NCI-H1105 treated with DMSO at 0.1 percent for 48 hours (cell line): ENCODE measurements around the gene DCAF6.

Experiments
- DNase-seq: peaks from one replicate; lab custom pipeline; 2025; lab: John Stamatoyannopoulos, UW

The DCAF6 gene

DNA sequence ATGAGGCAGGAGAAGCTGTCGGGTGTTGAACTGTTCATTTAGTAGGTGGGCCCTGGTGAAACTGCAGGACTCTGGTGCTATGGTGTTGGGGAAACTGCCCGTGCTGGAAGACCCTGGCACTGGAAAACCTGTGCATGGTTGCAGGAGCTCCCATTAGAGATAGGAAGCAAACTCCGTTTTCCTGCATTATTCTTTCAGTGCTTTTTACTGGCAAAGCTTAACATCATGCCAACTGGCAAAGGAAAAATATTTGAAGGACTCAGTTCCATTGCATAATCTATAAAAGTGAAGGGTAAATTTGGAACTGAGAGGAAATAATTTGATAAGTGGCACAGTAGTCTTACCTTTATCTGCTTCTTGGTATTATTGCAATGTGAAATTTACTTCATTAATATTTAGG lies 32.1 kb downstream of the DCAF6 start:
- no peak for DNase-seq

DNA sequence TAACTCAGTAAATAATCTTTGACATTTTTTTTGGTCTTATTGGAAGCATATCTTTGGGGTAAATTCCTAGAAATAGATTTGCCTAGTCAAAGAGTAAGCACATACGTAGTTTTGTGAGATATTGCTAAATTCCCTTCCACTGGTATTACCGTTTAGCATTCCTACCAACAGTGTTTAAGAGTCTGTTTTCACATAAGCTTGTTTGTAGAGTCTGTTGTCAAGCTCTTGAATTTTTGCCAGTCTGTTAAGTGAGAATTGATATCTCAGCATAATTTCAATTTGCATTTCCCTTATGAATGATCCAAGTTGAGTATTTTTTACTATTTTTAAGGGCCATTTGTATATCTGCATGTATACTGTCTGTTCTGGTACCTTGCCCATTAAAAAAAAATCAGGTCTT lies 37.3 kb downstream of the DCAF6 start:
- no peak for DNase-seq

DNA sequence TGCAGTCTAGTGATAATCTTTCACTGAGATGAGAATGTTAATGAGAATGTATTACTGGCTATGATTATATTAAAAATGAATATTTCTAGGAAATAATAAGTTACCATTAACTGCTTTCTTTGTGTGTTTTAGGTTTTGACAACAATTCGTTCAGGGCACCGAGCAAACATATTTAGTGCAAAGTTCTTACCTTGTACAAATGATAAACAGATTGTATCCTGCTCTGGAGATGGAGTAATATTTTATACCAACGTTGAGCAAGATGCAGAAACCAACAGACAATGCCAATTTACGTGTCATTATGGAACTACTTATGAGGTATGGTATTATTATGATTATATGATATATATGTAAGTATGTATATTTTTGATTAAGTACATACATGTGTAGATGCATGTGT lies 38.2 kb downstream of the DCAF6 start:
- no peak for DNase-seq

DNA sequence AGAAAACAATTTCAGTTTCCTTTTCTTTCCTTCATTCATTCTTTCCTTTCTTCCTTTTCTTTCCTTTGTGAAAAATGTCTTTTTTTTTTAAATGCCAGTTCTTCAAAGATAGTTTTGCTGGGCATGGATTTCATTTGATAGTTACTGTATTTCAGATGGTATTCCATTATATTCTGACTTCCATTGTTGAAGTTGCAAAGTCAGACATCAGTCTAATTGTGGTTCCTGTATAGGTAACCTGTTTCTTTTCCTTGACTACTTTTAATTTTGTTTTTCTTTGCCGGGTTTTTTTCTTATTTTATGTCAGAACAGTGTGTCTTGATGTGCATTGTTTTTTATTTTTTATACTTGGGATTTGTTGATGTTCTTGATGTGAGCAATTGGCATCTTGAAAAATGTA lies 40.8 kb downstream of the DCAF6 start:
- no peak for DNase-seq

DNA sequence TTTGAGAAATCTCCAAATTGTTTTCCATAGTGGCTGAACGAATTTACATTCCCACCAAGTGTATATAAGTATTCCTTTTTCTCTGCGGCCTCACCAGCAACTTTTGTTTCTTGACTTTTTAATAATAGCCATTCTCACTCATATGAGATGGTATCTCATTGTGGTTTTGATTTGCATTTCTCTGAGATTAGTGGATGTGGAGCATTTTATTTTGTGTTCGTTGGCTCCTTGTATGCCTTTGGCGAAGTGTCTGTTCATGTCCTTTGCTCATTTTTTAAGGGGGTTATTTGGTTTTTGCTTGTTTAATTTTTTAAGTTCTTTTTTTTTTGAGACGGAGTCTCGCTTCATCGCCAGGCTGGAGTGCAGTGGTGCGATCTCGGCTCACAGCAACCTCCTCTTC lies 45.5 kb downstream of the DCAF6 start:
- no peak for DNase-seq

DNA sequence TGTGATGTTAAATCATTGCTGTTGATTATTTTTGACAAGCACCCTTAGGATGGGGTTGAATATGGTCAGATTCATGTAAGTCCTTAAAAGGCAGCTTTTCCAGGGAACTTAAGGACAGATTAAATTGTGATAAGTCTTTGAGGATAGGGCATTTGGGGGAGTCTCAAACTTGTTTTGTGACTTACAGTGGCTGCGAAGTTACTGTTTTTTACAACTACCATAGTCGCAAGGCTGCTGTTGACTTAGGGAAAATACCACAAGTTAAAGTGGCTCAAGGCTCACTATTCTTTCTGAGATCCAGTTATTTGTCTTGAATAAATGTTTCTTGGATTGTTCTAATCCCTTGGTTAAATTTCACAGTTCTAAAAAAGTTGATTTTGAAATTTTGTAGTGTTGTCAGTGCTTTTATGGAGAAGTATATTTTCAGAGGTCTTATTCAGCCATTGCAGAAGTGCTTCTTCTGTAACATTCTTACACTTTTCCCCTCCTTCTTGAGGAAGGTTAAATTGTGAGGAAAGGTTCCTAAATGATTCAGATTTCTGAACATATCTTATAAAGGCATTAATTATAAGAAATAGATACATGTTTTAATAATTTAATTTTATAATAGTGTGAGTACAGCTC lies 47.4 kb downstream of the DCAF6 start:
- no peak for DNase-seq

DNA sequence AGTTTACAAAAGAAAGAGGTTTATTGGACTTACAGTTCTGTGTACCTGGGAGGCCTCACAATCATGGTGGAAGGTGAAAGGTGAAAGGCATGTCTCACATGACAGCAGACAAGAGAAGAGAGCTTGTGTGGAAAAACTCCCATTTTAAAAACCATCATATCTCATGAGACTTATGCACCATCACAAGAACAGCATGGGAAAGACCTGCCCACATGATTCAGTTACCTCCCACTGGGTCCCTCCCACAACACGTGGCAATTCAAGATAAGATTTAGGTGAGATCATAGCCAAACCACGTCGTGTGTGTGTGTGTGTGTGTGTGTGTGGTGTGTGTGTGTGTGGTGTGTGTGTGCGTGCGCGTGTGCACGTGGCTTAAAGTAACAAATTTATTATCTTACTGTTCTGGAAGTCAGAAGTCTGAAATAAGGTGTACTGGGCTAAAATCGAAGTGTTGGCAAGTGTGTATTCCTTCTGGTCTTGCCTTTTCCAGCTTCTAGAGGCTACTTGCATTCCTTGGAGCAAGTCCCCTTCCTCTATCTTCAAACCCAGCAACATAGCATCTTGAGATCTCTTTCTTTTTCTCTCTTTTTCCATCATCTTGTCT lies 48.5 kb downstream of the DCAF6 start:
- no peak for DNase-seq

DNA sequence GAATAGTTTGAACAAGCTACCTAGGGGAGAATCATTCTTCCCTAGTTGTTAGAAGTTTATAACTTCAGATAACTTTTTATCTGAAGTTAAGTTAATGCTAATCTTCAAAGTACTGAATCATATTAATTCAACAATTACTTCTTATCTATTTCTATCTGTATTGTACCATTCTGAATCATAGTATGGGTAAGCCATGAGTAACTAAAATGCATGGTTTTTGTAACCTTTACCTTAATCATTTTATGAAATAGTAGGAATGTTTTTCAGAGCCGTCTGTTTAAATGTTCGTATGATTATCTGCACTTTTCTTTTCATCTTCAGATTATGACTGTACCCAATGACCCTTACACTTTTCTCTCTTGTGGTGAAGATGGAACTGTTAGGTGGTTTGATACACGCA lies 50.7 kb downstream of the DCAF6 start:
- no peak for DNase-seq

DNA sequence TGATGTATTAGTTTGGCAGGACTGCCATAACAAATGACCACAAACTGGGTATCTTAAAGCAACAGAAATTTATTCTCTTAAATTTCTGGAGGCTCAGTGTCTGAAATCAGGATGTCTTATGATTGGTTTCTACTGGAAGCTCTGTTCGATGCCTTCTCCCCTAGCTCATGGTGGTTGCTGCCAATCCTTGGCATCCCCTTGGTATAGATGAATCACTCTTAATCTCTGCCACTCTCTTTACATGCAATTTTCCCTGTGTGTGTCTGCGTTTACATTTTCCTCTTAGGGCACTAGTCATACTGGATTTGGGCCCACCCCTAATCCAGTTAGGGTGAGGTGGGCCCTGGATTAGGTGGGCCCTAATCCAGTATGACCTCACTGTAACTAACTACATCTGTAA lies 55.1 kb downstream of the DCAF6 start:
- DNase-seq: no peak

DNA sequence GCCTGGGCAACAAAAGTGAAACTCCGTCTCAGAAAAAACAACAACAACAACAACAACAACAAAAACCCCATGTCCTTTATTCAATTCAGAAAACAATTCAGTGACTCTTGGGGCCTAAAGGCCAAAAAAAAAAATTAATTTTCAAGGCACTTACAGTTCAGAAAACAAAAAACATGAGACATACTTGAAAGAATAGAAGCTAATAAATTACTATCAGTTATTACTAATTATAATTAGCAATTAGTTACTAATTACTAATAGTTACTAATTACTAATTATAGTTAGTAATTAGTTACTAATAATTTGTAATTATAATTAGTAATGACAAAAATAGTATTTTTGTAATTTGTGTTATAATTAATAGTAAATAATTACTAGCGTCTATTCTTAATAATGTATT lies 57.2 kb downstream of the DCAF6 start:
- no peak for DNase-seq

DNA sequence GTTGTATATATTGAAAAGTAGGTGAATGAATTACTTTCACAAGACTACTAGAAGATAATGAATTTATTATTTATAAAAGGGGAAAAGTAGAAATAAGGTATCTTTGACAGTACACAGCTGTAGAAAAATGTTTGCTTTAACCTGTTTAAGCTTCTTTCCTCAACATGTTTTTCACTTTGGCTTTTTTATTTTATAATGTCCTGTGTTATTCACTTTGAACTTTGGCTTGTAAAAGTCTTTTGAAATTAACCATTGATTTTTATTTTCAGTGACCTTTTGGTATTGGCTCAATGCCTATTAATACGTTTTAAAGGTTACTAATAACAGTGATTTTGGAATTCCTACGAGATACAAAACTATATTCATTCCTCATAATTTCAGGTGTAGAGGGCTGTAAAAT lies 58.1 kb downstream of the DCAF6 start:
- DNase-seq: no peak

DNA sequence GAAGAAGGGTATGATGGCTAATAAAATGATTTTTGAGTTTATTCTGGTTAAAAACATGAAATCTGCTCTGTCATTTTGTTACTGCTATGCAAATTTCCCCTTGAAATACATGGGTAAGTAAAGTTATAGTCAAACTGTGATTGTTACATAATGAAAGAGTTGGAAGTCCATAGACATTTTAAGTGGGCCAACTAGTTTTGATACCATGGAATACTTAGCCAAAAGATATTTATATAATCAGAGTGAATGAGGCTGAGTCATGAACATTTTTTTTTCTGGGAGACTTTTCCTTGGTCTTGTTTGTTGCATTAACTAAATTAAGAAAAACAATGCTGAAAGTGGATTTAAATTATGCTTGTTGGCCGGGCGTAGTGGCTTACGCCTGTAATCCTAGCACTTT lies 58.6 kb downstream of the DCAF6 start:
- no peak for DNase-seq

DNA sequence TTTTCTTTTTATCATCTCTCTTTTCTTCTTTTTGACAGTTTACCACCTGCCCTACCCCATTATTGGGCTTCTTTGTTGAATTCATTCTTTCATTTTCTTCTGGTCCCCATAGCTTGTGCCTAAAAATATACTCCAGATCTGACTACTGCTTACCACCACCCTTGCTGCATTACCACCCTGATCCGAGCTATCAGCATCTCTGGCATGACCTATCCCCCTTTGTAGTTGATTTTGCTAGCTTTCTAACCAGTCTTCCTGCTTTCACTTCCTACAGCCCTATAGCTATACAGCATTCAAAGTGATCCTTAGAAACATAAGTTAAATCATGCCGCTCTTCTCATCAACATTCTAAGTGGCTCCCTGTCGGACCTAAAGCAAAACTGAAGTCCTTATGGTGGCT lies 59.8 kb downstream of the DCAF6 start:
- DNase-seq: no peak

DNA sequence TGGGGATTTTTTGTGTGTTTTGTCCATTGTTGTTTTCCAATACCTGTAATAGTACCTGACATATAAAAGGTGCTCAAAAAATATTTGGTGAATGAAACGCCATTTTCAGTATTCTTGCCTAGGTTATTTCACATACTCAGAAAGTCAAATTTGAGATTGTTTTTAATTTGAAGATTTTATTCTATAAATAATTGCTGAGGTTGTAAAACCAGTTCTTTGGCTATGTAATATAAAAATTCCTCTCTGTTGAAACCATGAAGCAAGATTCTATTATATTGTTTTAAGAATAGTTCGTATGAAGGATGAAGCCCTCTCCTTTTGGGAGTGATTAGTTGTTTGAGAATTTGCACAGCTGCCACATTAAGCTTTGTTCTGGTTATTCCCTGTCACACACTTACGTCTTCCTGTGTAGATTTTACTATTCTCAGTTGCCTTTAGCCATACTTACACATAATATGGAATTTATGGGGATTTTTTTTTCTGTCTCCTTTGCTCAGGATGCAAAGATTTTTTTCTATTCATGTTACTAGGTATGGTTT lies 60.6 kb downstream of the DCAF6 start:
- no peak for DNase-seq

DNA sequence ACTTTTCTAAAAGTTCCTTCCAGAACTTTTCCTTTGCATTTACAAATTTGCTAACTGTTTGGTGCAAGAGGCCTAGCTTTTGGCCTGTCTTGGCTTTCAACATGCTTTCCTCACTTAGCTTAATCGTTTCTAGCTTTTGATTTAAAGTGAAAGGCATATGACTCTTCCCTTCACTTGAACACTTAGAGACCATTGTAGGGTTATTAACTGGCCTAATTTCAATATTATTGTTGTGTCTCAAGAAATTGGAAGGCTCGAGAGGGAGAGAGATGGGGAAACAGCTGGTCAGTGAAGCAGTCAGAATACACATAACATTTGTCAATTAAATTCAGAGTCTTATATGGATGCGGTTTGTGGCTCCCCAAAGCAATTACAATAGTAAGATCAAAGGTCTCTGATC lies 63.4 kb downstream of the DCAF6 start:
- DNase-seq: no peak

DNA sequence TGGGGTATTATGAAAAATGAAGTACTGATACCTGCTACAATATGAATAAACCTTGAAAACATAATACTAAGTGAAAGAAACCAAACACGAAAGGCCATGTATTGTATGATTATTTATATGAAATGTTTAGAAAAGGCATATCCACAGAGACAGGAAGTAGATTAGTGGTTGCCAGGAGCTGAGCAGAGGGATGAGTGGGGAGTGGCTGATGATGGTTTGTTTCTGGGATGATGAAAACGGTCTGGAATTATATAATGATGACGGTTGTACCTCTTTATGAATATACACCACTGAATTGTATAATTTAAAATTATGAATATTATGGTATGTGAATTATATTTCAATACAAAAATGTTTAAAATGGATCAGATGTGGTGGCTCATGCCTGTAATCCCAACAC lies 64.2 kb downstream of the DCAF6 start:
- DNase-seq: no peak

DNA sequence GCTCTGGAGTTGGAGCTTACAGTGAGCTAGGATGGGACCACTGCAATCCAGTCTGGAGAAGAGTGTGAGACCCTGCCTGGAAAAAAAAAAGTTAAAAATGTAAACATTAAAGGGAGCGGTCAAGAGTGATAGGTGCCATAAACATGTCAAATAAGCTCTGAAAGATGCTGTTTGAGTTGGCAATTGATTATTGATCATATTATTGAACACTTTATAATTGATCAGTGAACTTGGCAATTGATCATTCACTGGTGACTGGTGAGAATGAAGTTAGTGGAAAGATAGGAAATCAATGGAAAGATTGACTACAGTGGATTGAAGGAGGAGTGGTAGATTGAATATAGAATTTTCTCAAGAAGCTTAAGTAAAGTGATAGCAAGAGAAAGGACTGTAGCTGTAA lies 64.7 kb downstream of the DCAF6 start:
- no peak for DNase-seq

DNA sequence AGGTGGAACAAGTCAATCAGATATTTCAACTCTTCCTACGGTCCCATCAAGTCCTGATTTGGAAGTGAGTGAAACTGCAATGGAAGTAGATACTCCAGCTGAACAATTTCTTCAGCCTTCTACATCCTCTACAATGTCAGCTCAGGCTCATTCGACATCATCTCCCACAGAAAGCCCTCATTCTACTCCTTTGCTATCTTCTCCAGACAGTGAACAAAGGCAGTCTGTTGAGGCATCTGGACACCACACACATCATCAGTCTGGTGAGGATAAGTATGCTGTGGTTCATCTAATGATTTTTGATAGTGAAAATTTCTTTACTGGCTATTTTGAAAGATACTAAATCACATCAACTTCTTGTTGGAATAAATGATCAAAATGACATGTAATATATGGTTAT lies 68.0 kb downstream of the DCAF6 start:
- DNase-seq: no peak

DNA sequence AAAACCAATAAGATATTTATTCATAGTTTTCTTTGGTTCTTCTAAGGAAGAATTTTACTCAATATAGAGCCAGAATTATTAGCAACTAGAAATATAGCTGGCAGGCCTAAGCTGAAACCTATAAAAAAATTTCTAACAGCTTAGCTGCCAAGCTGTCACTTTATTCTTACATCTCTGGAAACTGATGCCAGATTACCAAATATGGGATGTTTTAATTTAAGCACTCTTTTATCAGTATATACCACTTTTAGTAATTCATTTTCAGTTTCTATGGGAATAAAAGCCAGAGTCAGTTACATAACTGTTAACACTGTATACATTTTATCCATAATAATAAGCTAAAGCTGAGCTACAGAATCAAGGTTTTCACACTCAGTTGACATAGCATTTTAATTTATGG lies 69.0 kb downstream of the DCAF6 start:
- no peak for DNase-seq

DNA sequence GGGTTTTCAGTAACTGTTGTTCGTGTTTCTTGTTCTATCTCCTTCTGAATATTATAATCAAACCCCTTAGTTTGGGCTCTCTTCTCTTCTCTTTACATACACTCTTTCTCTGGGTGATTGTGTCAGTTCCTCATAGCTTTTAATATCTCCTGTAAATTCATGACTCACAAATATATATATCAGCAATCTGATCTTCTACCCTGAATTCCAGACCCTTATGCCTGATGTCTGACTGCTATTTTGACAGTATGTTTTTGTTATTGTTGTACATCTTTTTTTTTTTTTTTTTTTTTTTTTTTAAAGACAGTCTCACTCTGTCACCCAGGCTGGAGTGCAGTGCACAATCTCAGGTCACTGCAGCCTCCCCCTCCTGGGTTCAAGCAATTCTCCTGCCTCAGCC lies 71.2 kb downstream of the DCAF6 start:
- DNase-seq: no peak

DNA sequence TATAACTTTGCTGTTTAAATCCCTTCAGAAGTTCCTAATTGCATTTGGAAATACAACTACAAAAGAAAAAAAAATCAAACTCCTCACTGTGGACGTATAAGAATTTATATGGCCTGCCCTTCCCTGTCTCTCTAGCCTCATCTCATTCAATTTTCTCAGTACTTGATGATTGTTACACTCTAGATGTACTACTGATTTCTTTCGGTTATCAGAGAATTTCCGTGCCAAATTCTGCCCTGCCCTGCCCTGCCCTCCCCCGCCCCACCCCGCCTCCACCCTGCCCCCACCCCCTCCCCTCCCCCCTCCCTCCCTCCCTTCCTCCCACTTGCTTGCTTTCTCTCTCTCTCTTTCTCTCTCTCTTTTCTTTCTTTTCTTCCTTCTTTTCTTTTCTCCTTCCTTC lies 72.1 kb downstream of the DCAF6 start:
- DNase-seq: no peak

DNA sequence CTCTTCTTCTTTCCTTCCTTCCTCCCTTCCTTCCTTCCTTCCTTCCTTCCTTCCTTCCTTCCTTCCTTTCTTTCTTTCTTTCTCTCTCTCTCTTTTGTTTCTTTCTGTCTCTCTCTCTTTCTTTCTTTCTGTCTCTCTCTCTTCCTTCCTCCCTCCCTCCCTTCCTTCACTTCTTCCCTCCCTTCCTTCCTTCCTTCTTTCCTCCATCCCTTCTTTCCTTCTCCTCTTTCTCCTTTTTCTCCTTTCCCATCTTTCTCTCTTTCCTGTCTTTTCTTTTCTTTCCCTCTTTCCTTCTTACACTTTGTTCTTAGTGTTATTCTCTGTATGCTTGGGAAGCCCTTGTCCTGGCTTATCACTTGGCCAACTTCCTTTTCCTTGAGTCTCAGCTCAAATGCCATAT lies 72.8 kb downstream of the DCAF6 start:
- DNase-seq: no peak

DNA sequence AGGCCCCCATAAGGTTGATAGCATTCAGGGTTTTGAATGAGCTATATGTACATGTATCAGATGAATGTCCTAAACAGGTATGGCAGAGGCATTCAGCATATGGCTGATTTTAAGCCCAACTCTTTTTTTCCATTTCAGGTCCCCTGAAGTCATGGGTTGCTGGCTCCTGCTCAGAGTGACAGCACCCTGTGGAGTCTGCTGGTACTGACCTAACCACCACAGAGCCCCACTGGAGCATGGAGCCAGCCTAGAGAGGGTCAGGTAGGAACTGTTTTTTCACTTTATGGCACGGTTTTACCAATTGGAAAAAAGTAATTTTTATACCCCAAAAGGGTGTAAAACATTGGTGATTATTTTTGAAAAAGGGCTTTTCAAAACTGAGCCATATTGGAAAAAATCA lies 82.9 kb downstream of the DCAF6 start:
- DNase-seq: no peak

DNA sequence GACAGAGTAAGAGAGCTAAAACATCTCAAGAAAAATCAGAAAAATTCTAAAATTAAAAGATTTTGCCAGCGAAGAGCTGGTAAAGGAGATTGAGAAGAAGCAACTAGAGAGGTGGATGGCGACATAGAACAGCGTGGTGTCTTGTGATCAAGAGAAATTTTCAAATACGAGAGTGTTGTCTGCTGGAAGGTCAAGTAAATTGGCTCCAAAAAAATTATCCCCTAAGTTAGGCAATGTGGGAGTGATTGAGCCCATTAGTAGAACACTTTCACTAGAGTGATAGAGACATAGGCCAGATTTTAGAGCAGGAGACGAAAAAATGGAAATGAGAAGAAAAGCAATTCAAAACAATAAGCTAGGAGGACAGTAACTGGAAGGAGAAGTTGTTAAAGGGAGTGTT lies 94.7 kb downstream of the DCAF6 start:
- no peak for DNase-seq
